Astrocyte (in vitro differentiated cells and primary cell): Measurements from ENCODE around the gene OXSM. TPM values are rescaled to one million over a fixed set of nuclear protein-coding genes. Genes with fewer than 3 reads are reported as not detected.

Experiments used
- DNase-seq: peaks from one replicate; pipeline ENCODE4 v3.0.0-alpha.2; 2010; ENCODE audit warnings: low read depth
- FAIRE-seq: peaks from 2 replicates; lab custom pipeline; 2011; peaks lifted over from hg19 to GRCh38; lab: Jason Lieb, UNC
- H2AFZ ChIP-seq: 2 replicates; pipeline ENCODE4 v1.6.0; 2012; ENCODE audit warnings: low read depth, low read length, inconsistent platforms
- H3K27ac ChIP-seq: 2 replicates; pipeline ENCODE4 v1.5.1; 2011; ENCODE audit warnings: low read depth, low read length, inconsistent platforms
- H3K27me3 ChIP-seq: 2 replicates; pipeline ENCODE4 v1.6.0; 2011; ENCODE audit warnings: low read length, inconsistent platforms; ENCODE audit not compliant: insufficient read depth
- H3K36me3 ChIP-seq: 2 replicates; pipeline ENCODE4 v1.5.1; 2011; ENCODE audit warnings: low read length, inconsistent platforms; ENCODE audit not compliant: insufficient read depth
- H3K4me1 ChIP-seq: 2 replicates; pipeline ENCODE4 v1.5.1; 2011; ENCODE audit warnings: low read length, inconsistent platforms; ENCODE audit not compliant: insufficient read depth
- H3K4me2 ChIP-seq: 2 replicates; pipeline ENCODE4 v1.6.0; 2012; ENCODE audit warnings: low read length, inconsistent platforms
- H3K4me3 ChIP-seq: 2 replicates; pipeline ENCODE4 v1.5.1; 2011; ENCODE audit warnings: low read depth, mild to moderate bottlenecking, low read length, inconsistent platforms; ENCODE audit not compliant: insufficient read depth
- H3K79me2 ChIP-seq: 2 replicates; pipeline ENCODE4 v1.6.0; 2012; ENCODE audit warnings: mild to moderate bottlenecking, low read length, inconsistent platforms; ENCODE audit not compliant: insufficient read depth
- H3K9ac ChIP-seq: 2 replicates; pipeline ENCODE4 v1.6.0; 2012; ENCODE audit warnings: mild to moderate bottlenecking, low read length, inconsistent platforms
- H3K9me3 ChIP-seq: 2 replicates; pipeline ENCODE4 v1.5.1; 2012; ENCODE audit warnings: low read depth, mild to moderate bottlenecking, low read length, inconsistent platforms; ENCODE audit not compliant: insufficient read depth
- H4K20me1 ChIP-seq: 2 replicates; pipeline ENCODE4 v1.6.0; 2012; ENCODE audit warnings: low read length, inconsistent platforms; ENCODE audit not compliant: insufficient read depth
- H3K27ac Mint-ChIP-seq: one replicate; pipeline ENCODE4 v1.8.0; 2021; ENCODE audit warnings: mild to moderate bottlenecking, mixed read lengths; ENCODE audit not compliant: unreplicated experiment
- H3K27me3 Mint-ChIP-seq: one replicate; pipeline ENCODE4 v1.8.0; 2021; ENCODE audit warnings: low read depth, mixed read lengths; ENCODE audit not compliant: unreplicated experiment
- H3K36me3 Mint-ChIP-seq: one replicate; pipeline ENCODE4 v1.8.0; 2021; ENCODE audit warnings: low read depth, mixed read lengths; ENCODE audit not compliant: unreplicated experiment
- H3K4me1 Mint-ChIP-seq: one replicate; pipeline ENCODE4 v1.8.0; 2021; ENCODE audit warnings: low read depth, mixed read lengths; ENCODE audit not compliant: unreplicated experiment
- H3K4me3 Mint-ChIP-seq: one replicate; pipeline ENCODE4 v1.8.0; 2021; ENCODE audit warnings: mild to moderate bottlenecking, moderate library complexity, mixed read lengths; ENCODE audit not compliant: unreplicated experiment
- H3K9me3 Mint-ChIP-seq: one replicate; pipeline ENCODE4 v1.8.0; 2021; ENCODE audit warnings: mild to moderate bottlenecking, mixed read lengths; ENCODE audit not compliant: unreplicated experiment
- EZH2 ChIP-seq: IDR thresholded peaks from 2 replicates; pipeline ENCODE4 v1.6.1; 2012; ENCODE audit warnings: mild to moderate bottlenecking, low read length, inconsistent platforms; ENCODE audit not compliant: insufficient read depth
- total RNA-seq: library from RNA; stranded (reverse); gene quantifications from 2 replicates; pipeline ENCODE4 v1.2.1, GENCODE V29; 2021
- TF ChIP-seq, protein P1 (sequence below): IDR thresholded peaks from 2 replicates; pipeline ENCODE4 v1.5.1; 2011; ENCODE audit warnings: low read depth, mild to moderate bottlenecking, inconsistent platforms, low read length, moderate library complexity; ENCODE audit not compliant: insufficient read depth

The OXSM gene
- total RNA-seq, 1 donor from 2014 or later, result 6.1 TPM

DNA sequence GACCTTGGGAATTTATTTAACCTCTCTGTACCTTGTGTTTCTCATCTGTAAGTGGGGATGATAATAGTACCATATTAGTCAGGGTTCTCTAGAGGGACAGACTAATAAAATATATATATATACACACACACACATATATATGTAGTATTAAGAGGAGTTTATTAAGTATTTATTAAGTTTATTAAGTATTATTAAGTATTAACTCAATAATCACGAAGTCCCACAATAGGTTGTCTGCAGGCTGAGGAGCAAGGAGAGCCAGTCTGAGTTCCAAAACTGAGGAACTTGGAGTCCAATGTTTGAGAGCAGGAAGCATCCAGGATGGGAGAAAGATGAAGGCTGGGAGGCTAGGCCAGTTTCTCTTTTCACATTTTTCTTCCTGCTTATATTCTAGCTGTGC lies 14.8 kb downstream of the OXSM start:
- no peaks in the 10 kb centered on the region for H3K27me3 ChIP-seq
- H3K79me2 ChIP-seq, result no peaks in the 10 kb centered on the region
- H3K9me3 ChIP-seq, result no peaks in the 10 kb centered on the region
- DNase-seq, result no peak
- no peak overlapping the region for H3K9ac ChIP-seq
- no peaks in the 10 kb centered on the region for H3K36me3 Mint-ChIP-seq
- FAIRE-seq, result no peak
- H3K4me2 ChIP-seq, result no peak overlapping the region
- H3K4me1 Mint-ChIP-seq, result no peaks in the 10 kb centered on the region
- H3K27ac ChIP-seq, result no peak overlapping the region
- H3K36me3 ChIP-seq, result no peaks in the 10 kb centered on the region
- no peak overlapping the region for H2AFZ ChIP-seq
- TF ChIP-seq, protein P1, sequence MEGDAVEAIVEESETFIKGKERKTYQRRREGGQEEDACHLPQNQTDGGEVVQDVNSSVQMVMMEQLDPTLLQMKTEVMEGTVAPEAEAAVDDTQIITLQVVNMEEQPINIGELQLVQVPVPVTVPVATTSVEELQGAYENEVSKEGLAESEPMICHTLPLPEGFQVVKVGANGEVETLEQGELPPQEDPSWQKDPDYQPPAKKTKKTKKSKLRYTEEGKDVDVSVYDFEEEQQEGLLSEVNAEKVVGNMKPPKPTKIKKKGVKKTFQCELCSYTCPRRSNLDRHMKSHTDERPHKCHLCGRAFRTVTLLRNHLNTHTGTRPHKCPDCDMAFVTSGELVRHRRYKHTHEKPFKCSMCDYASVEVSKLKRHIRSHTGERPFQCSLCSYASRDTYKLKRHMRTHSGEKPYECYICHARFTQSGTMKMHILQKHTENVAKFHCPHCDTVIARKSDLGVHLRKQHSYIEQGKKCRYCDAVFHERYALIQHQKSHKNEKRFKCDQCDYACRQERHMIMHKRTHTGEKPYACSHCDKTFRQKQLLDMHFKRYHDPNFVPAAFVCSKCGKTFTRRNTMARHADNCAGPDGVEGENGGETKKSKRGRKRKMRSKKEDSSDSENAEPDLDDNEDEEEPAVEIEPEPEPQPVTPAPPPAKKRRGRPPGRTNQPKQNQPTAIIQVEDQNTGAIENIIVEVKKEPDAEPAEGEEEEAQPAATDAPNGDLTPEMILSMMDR, result no peak
- TF ChIP-seq EZH2, result no peak
- no peak overlapping the region for H3K27ac Mint-ChIP-seq
- no peaks in the 10 kb centered on the region for H3K27me3 Mint-ChIP-seq
- no peaks in the 10 kb centered on the region for H3K9me3 Mint-ChIP-seq
- no peak overlapping the region for H3K4me3 ChIP-seq
- H3K4me3 Mint-ChIP-seq, result no peak overlapping the region
- H3K4me1 ChIP-seq, result no peaks in the 10 kb centered on the region
- no peaks in the 10 kb centered on the region for H4K20me1 ChIP-seq

DNA sequence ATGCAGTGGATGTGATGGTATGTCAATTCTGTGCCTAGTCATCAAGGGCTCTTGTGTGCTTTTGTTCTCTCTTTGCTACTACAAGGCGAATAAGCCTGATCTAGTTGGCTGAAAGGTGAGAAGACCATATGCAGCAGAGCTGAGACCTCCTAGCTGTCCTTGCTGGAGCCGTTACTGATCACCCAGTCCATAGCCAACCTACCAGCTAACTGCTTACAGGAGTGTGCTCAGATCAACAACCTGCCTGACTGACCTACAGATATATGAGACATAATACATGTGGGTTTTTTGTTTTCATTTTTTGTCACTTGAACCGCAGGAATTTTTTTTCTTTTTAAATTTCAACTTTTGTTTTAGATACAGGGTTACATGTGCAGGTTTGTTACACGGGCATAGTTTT lies 22.8 kb downstream of the OXSM start:
- no peak overlapping the region for H3K27ac Mint-ChIP-seq
- DNase-seq (no peak), FAIRE-seq (no peak)
- no peak overlapping the region for H3K4me2 ChIP-seq
- no peak overlapping the region for H3K4me3 Mint-ChIP-seq
- no peak overlapping the region for H2AFZ ChIP-seq
- H3K9me3 Mint-ChIP-seq, result peaks cover 1% of the 10 kb centered on the region
- peaks cover 3% of the 10 kb centered on the region for H3K27me3 ChIP-seq
- no peaks in the 10 kb centered on the region for H3K36me3 ChIP-seq
- H3K4me3 ChIP-seq, result no peak overlapping the region
- H3K79me2 ChIP-seq, result no peaks in the 10 kb centered on the region
- no peak overlapping the region for H3K27ac ChIP-seq
- TF ChIP-seq, protein P1, result no peak
- no peak for TF ChIP-seq EZH2
- no peak overlapping the region for H3K9ac ChIP-seq
- no peaks in the 10 kb centered on the region for H3K27me3 Mint-ChIP-seq
- no peaks in the 10 kb centered on the region for H3K4me1 Mint-ChIP-seq
- no peaks in the 10 kb centered on the region for H3K4me1 ChIP-seq
- H3K9me3 ChIP-seq, result no peaks in the 10 kb centered on the region
- H3K36me3 Mint-ChIP-seq, result no peaks in the 10 kb centered on the region
- no peaks in the 10 kb centered on the region for H4K20me1 ChIP-seq

DNA sequence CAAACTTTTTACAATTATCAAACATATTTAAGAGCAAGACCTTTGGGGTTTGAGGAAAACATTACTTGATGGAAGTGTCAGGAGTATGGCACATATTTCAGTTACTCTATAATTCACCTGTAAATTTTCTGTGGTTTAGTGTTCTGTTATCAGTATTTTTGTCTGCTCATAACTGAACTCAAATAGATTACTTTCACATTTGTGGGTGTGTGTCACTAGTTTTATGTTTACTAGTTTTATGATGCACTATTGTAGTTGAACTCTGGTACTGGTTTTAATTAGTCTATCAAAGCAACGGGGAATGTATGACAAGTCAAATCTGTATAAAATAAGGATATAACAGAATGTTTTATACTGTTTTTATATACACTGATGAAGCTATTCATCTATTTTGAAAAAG lies 27.2 kb downstream of the OXSM start:
- Histone ChIP-seq H3K9ac (no peak overlapping the region), H3K27me3 (peaks cover 3% of the 10 kb centered on the region), H2AFZ (no peak overlapping the region), H3K4me3 (no peak overlapping the region), H3K36me3 (no peaks in the 10 kb centered on the region), H3K27ac (no peak overlapping the region), H3K9me3 (no peaks in the 10 kb centered on the region), H3K79me2 (no peaks in the 10 kb centered on the region), H3K4me1 (peaks cover 5% of the 10 kb centered on the region), H3K4me2 (no peak overlapping the region), H4K20me1 (no peaks in the 10 kb centered on the region)
- FAIRE-seq (no peak), DNase-seq (no peak)
- H3K9me3 Mint-ChIP-seq, result peaks cover 1% of the 10 kb centered on the region
- H3K27ac Mint-ChIP-seq, result no peak overlapping the region
- no peaks in the 10 kb centered on the region for H3K27me3 Mint-ChIP-seq
- H3K4me1 Mint-ChIP-seq, result peaks cover 12% of the 10 kb centered on the region
- TF ChIP-seq, protein P1, result no peak
- no peak for TF ChIP-seq EZH2
- H3K4me3 Mint-ChIP-seq, result no peak overlapping the region
- no peaks in the 10 kb centered on the region for H3K36me3 Mint-ChIP-seq
